HT1080 (cell line): Measurements from ENCODE around the gene LRMDA. TPM values are rescaled to one million over a fixed set of nuclear protein-coding genes. Genes with fewer than 3 reads are reported as not detected.
A peak's percentile ranks its signal among the peaks of the same experiment; 100 is the strongest.

Experiments used
- DNase-seq: peaks from one replicate; pipeline ENCODE4 v3.0.0-alpha.2; 2015; ENCODE audit warnings: low read depth
- total RNA-seq: library from RNA; depleted of rRNA; stranded (reverse); fragments of >200 nt; shearing (Covaris generic); gene quantifications from 2 replicates; pipeline ENCODE4 v1.2.3, GENCODE V29; 2014

The LRMDA gene
- total RNA-seq, 1 experiment from 2014 or later, result not detected

DNA sequence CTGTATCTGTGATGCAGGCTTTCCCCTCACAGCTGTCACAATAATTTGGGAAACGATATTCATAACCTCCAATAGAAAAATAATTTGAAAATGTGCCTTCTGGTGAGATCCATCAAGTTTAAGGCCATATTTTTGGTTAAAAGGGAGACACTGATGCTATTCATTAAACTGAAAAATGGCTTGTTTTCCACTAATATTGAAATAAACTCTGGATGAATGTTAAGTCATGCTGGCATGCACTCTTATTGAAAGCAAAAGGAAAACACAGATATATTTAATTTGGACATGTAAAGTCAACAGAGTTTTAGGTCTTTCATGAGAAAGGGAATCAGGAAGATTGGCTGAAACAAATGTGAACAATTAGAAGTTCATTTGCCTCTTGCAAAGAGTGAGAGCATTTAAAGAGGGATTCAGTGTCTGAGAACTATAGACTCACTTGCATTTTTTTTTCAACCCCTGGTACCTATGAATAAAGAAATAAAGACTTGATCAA, 879.2 kb downstream of the LRMDA start:
- DNase-seq, result no peak

DNA sequence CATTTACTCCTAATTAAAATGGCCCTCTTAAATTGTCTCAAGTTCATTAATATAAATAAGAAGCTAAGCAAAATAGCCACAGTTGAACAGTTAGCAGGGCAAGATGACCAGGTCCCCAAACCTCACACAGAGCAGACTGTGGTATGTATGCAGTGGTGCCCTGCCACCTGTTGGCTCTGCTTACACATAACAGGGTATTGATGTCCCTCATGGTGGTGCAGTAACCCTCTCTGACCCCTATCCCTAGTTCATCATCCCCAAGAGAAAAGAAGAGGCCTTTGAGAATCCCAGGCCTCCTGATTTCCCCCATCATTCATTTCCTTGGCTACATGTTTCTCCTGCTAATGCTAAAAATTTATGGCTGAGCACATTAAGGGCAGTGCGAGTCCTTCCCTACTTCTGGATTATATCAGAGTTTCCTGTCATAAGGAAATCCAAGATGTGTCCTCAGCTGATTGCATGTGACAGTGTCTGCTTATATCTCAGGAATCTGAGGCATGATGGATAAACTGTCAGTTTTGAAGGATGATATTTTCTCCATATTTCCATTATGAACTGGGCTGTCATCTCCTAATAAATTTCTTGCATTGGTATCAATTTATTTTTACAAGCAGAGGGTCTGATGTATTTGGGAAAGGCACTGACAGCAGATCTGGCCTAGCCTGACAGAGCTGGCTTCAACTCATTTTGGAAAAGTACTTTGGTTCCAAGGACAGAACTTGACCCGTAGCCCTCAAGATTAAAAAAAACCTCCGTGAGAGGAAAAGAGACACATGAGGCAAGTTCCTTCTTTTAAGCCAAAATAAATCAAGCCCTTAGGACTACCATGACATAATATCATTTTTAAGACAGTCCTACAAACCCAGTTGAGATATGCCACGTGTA, 880.6 kb downstream of the LRMDA start:
- peak; percentile 33 for DNase-seq

- no peak for DNase-seq
Observed at GRCh38 chr10:76315240-76315639, 883.8 kb downstream of the LRMDA start.

DNA sequence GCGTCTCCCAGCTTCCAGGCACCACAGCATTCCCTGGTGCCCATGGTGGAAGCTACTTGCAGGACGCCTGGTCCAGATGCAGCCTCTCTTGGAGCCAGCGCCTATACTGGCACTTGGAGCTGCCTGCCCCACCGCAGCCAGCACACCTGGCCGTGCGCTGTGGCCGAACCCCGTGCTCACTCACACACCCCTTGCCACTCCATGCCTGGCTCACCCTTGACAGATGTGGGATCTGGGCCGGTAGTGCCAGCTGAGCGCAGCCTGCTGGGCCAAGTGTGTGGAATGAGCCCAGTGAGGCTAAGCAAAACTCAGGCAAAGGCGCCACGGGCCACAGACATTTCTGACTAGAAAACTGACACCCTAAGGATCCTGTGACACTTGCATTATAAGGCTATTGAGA, 884.8 kb downstream of the LRMDA start:
- DNase-seq, result no peak

- no peak for DNase-seq
Observed at GRCh38 chr10:76317078-76317477, 885.7 kb downstream of the LRMDA start.

DNA sequence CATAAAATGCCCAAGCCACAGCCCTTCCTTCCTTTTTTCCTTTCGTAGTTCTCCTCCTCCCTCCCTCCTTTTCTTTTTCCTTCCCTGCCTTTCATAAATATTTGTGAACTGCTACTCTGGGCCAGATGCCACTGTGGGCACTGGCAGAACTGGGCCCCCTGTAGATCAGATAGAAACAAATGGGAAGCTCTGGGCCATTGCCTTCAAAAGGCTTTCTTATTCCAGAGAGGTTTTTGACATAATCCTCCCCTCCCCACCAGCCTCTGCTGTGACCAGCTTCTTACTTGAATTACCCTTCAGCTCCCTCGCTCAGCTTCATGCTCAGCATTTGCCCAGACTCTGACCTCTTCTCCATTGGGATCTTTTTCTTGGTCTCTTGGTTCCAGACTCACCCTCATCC, 886.8 kb downstream of the LRMDA start:
- DNase-seq, result no peak

DNA sequence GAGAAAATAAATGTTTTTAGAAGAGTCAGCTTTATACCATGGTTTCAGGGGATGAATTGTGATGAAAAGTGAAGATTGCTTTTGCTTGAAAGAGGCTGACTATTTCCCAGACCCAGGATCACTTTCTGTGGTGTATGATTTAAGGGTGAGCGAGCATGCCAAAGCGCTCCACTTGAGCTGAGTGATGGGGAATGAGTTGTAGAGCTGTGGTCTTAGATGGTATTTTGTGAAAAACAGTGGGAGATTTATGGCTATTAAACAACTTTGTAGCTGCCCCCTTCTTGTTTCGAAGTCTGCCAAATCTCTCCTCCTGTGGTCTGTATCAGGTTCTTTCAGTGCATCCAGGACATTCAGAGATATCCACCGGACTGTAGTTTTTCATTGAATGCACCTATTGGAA, 888.2 kb downstream of the LRMDA start:
- no peak for DNase-seq

DNA sequence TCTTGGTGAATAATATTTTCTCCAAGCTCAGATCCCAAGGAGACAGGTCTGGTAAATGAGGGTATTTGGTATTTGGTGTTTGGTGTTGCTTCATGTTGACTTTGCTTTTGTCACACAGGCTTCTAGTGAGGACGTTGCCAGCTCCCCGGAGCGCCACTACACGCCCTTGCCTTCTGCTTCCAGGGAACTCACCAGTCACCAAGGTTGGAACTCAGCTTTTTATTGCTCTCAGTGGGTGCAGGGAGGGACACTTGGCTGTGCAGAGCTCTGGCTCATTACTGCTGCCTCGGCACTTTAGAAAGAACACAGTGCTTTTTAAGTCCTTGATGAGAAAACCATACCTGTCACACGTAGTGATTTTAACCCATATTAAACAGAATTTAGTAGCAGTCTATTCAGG, 892.9 kb downstream of the LRMDA start:
- DNase-seq, result no peak

DNA sequence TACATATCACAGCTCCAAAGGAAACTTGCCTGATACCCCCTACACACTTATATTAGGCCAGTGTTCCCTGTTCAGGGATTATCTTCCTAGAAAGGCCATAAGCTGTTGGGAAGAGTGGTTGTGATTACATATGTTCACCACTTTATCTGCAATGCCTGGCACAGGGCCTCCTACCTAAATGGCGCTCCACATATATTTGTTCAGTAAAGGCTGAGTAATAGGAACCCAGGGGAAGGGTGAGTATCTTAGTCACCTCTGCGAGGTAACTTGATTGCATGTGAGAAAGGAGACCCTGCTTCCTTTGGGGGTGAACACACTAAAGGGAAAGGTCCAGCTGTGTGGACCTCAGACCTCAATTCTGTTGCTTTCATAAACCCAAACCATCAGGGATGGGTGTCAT, 896.0 kb downstream of the LRMDA start:
- peak; percentile 13 for DNase-seq

GRCh38 chr10:76328348-76328747, 896.9 kb downstream of the LRMDA start:
- no peak for DNase-seq

DNA sequence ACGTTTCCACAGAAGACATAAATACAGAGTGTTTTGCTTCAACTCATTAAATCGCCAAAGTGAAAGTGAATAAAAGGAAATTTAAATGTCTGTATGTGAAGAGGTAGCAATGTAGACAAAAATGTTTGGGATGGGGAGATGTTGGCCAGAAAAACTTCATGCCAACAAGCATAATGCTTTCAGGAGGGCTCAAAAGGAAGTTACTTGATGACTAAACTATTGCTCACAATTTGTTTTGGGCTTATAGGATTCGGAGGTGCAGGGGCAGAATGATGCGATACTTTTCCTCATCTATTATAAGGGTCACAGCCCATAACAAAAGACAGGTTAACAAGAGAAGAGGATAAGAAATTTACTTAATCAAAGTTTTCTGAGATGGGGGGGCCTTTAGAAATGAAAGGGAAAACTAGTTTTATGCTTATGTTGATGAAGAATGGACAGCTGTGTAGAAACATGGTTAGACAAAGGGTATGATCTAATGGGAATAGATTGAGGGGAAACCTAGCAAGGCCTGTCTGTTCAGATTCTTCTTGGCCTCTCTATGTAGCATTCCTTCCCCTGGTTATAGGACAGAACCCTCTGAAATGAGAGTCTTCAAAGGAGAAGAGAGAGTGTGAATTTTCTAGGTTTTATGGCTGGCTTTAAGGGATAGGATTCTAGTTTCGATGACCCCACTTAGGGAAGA, 898.6 kb downstream of the LRMDA start:
- DNase-seq, result peak; percentile 82

GRCh38 chr10:76331742-76332141, 900.3 kb downstream of the LRMDA start:
- DNase-seq, result no peak

- no peak for DNase-seq
Observed at GRCh38 chr10:76333326-76333725, 901.9 kb downstream of the LRMDA start.

DNA sequence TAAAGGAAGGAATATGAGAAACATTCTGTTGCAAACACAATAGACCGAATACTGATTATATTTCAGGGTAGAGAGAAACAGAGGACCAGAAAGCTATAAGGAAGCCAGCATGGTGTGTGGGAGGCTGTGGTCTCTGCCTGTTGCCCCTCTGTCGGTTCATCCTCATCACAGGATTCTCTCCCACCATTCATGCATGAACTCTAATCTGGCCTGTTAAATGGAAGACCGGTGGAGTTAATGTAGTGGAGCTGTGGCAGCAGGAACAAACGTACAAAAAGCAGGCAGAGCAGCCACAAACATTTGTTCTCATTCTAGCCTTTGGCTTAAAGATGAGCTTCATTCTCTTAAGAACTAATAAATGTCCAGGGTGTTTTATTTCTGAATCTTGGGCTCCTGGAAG, 902.4 kb downstream of the LRMDA start:
- DNase-seq, result no peak

- DNase-seq, result no peak
Observed at GRCh38 chr10:76334255-76334654, 902.8 kb downstream of the LRMDA start.

GRCh38 chr10:76336213-76336963, 905.0 kb downstream of the LRMDA start:
- no peak for DNase-seq

GRCh38 chr10:76337641-76338040, 906.2 kb downstream of the LRMDA start:
- DNase-seq, result peak; percentile 48

DNA sequence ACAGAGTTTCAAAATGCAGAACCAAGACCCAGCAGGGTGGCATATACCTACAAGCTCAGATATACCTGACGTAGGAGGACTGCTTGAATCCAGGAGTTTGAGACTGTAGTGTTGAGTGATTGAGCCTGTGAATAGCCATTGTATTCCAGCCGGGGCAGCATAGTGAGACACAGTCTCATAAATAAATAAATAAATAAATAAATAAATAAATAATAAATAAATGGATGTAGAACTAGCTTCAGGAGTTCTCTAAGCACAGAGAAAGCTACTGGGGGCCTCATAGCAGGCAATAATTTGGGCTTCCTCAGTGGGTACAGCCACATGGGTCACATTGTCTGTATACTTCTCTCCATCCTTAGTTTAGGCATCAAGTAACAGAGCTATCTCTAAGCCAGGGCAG, 906.8 kb downstream of the LRMDA start:
- DNase-seq, result no peak

- DNase-seq, result no peak
Observed at GRCh38 chr10:76341740-76342139, 910.3 kb downstream of the LRMDA start.

DNA sequence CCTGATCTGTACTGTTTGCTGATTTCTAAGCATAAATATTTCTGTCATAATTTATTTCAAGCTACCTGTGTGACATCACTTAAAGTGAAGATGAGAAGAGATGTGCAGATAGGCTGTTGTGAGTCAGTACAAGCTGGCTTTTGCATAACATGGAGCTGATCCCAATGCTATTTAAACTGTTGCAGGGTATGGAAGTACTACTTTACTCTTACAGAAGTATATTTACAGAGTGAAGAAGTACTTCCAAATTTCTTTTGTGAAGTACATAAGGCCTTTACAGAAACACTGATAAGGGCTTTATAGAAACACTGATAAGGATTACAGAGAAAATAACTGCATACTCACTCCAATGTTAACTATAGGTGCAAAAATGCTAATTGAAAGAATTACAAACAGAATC, 911.6 kb downstream of the LRMDA start:
- DNase-seq, result no peak

GRCh38 chr10:76347832-76348231, 916.4 kb downstream of the LRMDA start:
- DNase-seq, result no peak

DNA sequence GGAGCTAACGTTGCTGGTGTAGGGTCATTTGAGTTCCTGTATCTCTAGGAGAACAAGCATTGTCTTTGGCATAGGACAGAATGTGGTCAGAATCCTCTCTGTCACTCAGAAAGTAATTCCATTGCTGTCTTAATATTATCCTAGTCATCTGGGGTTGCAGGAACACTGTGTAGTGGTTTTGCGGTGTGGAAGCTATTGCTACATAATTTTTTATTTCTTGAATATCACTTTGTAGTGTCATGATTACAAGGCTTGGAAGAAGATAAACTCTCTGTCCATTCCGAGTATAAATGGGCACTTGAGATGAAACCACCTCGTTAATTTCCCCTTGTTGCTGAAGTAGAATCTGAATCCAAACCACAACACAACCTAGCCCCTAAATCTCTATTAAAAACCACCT, 919.2 kb downstream of the LRMDA start:
- peak; percentile 48 for DNase-seq
